Ectodermal cell (in vitro differentiated cells): ENCODE data around the gene C9.
"Not testable (repeated sequence)": the region's sequence is repeated elsewhere in the genome, so short reads cannot be mapped to it uniquely, and the experiment has no call there.

Experiments used
- H3K27ac ChIP-seq: 2 replicates; pipeline ENCODE4 v1.7.0; 2013; ENCODE audit warnings: mild to moderate bottlenecking, low read depth, low read length; ENCODE audit not compliant: insufficient read depth, poor library complexity, severe bottlenecking
- H3K27me3 ChIP-seq: 2 replicates; pipeline ENCODE4 v1.7.0; 2013; ENCODE audit warnings: mild to moderate bottlenecking, low read length; ENCODE audit not compliant: insufficient read depth, control insufficient read depth, poor library complexity, severe bottlenecking
- H3K36me3 ChIP-seq: one replicate; pipeline ENCODE4 v1.7.0; 2013; ENCODE audit warnings: low read length; ENCODE audit not compliant: control insufficient read depth, insufficient read depth
- H3K4me1 ChIP-seq: one replicate; pipeline ENCODE4 v1.7.0; 2013; ENCODE audit warnings: low read length; ENCODE audit not compliant: control insufficient read depth, insufficient read depth
- H3K4me3 ChIP-seq: 2 replicates; pipeline ENCODE4 v1.7.0; 2013; ENCODE audit warnings: low read depth, low read length, control low read depth; ENCODE audit not compliant: insufficient read depth
- H3K9me3 ChIP-seq: 2 replicates; pipeline ENCODE4 v1.7.0; 2013; ENCODE audit warnings: mild to moderate bottlenecking, low read length, moderate library complexity; ENCODE audit not compliant: control insufficient read depth
- WGBS, 2 experiments: methylation state at CpG; one replicate each; pipeline ENCODE4 v1.1.7; 2013; ENCODE audit warnings: missing lambda C conversion rate in 2 of 2; 5-methylcytosine and 5-hydroxymethylcytosine counted together

Gene C9

DNA sequence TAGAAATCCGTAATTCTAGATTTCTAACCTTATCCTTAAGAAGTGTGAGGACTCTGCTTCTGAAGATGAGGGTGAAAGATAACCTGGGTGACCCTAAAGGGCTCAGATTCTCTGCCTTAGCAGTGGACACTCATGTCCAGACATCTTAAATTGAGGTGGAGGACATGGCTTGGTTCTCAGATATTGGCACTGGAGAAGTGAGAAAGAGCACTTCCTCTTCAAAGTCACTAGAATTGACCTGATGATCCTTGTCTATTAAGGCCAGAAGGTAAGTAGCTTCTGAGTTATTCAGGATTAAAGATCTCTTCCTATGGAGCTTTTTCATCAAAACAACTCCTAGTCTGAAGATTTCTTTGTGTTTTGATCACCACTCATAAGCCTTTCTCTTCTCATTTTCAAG is 54.8 kb downstream of the C9 start:
- H3K4me1 ChIP-seq = no peaks in the 10 kb centered on the region
- H3K4me3 ChIP-seq = no peak overlapping the region
- no peaks in the 10 kb centered on the region for H3K9me3 ChIP-seq
- no peaks in the 10 kb centered on the region for H3K36me3 ChIP-seq
- no peak overlapping the region for H3K27ac ChIP-seq
- 96% methylated on average over 1 of the region's 1 CpG; no CpG with 5 or more reads in 1 of the 2 experiments for WGBS, 2 experiments
- H3K27me3 ChIP-seq = no peaks in the 10 kb centered on the region

DNA sequence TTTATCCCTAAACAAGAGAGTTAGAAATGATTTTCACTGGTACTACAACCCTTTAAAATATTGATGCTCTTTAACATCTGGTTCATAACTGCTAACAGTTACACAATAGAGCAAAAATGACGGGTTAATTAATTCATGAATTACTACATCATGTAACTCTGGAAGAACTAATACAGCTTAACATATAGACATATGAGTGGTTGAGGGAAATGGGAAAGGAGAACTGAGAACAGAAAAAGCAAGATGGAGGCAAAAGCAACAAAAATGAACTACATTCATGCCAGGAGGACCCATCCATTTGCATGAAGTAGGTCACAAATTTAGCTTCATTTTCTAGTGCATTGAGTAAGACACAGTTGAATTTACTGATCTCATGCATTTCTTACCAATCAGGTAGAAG is 61.8 kb downstream of the C9 start:
- Histone ChIP-seq H3K9me3 (no peaks in the 10 kb centered on the region), H3K4me3 (no peak overlapping the region), H3K27me3 (no peaks in the 10 kb centered on the region), H3K4me1 (no peaks in the 10 kb centered on the region), H3K27ac (no peak overlapping the region), H3K36me3 (no peaks in the 10 kb centered on the region)
- WGBS, 2 experiments = 100% methylated on average over 1 of the region's 1 CpG; no CpG with 5 or more reads in 1 of the 2 experiments

DNA sequence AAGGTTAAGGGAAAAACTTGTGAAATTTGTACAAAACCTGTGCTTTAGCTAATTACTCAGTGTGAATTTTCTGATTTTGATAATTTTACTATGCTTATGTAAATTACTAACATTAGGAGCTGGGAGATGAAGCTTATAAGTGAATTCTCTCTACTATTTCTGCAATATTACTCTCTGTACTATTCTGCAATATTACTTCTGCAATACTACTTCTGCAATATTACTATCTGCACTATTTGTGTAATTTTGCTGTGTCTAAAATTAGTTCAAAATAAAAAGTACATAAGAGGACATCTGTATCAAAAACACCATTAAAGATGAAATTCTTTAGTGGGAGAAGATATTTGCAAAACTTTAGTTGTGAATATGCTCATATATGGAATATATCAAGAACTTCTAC is 62.9 kb downstream of the C9 start:
- H3K27ac ChIP-seq = no peak overlapping the region
- no peaks in the 10 kb centered on the region for H3K36me3 ChIP-seq
- H3K27me3 ChIP-seq = no peaks in the 10 kb centered on the region
- no peaks in the 10 kb centered on the region for H3K4me1 ChIP-seq
- H3K4me3 ChIP-seq = no peak overlapping the region
- H3K9me3 ChIP-seq = no peaks in the 10 kb centered on the region

DNA sequence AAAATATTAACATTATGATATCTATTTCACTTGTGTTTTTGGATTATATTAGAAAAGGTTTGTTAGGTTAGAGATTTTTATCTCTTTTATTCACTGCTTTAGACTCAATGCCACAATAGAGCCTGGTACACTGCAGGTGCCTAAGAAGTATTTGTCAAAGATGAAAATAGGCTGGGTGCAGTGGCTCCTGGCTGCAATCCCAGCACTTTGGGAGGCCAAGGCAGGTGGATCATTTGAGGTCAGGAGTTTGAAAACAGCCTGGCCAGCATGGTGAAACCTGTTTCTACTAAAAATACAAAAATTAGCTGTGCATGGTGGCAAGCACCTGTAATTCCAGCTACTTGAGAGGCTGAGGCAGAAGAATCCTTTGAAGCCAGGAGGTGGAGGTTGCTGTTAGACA is 64.3 kb downstream of the C9 start:
- Histone ChIP-seq H3K4me1 (no peaks in the 10 kb centered on the region), H3K36me3 (no peaks in the 10 kb centered on the region), H3K9me3 (no peaks in the 10 kb centered on the region), H3K27ac (no peak overlapping the region), H3K27me3 (no peaks in the 10 kb centered on the region), H3K4me3 (no peak overlapping the region)

DNA sequence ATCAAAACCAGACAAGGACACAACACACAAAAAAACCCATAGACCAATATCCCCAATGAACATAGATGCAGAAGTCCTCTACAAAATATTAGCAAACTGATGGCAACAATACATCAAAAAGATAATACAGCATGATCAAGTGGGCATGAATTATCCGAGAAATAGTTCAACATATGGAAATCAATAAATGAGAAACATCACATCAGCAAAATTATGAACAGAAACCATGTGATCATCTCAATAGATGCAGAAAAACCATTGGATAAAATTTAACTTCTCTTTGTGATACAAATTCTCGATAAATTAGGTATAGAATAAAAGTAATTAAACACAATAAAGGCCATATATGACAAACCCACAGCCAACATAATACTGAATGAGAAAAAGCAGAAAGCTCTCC is 69.6 kb downstream of the C9 start:
- H3K27ac ChIP-seq = no peak overlapping the region
- no peaks in the 10 kb centered on the region for H3K27me3 ChIP-seq
- no peak overlapping the region for H3K4me3 ChIP-seq
- H3K9me3 ChIP-seq = no peaks in the 10 kb centered on the region
- no peaks in the 10 kb centered on the region for H3K36me3 ChIP-seq
- H3K4me1 ChIP-seq = no peaks in the 10 kb centered on the region
- WGBS, 2 experiments = 90 to 93% methylated on average over 1 of the region's 2 CpGs

DNA sequence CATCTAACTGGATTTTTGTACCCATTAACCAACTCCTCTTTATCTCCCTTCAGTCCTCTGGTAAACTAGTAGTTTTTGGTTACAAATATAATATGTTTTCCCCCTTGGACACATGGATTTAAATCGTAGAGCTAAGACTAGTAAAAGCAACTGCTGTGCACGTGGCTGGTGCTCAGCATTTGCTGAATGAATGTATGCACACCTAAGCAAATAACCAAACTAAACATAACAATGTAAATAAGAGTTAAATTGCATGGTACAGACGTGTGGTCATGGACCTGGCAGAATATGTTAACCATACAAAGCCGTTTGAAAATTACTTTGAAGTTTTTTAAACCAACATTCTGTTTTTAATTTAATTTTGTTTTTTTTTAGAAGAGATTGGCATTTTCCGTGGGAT is 79.7 kb downstream of the C9 start:
- 79 to 92% methylated on average over 2 to 3 of the region's 5 CpGs for WGBS, 2 experiments
- no peaks in the 10 kb centered on the region for H3K36me3 ChIP-seq
- H3K4me1 ChIP-seq = no peaks in the 10 kb centered on the region
- H3K27ac ChIP-seq = no peak overlapping the region
- H3K27me3 ChIP-seq = no peaks in the 10 kb centered on the region
- no peak overlapping the region for H3K4me3 ChIP-seq
- H3K9me3 ChIP-seq = no peaks in the 10 kb centered on the region

DNA sequence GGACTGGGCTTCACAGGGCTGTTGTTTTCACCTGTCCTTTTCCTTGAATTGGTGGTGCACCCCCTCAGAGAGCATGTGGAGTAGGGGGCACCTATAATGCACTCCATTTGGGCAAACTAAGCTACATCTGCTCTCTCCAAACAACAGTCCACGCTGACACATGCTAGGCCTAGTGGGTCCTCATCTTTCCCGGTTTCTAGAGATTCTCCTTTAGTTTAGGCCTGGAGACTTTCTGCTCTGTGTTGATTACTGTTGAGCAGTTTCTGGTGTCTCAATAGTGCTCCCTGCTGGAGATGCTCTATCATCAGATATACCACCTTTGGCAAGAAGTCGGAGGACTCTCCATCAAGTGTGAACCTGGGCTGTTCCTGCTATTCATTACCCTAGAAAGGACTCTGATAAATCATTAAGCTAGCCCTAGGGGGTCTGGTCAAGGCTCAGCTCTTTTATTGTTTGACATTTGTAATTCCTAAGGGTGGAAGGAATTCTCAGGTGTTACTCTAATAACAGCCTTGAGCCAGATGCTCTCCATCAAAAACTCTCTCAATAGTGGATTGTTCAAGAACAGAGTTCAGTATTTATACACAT is 81.0 kb downstream of the C9 start:
- H3K9me3 ChIP-seq = no peaks in the 10 kb centered on the region
- no peaks in the 10 kb centered on the region for H3K27me3 ChIP-seq
- H3K36me3 ChIP-seq = no peaks in the 10 kb centered on the region
- H3K27ac ChIP-seq = no peak overlapping the region
- WGBS, 2 experiments = 43 to 44% methylated on average over 3 of the region's 3 CpGs
- no peak overlapping the region for H3K4me3 ChIP-seq
- no peaks in the 10 kb centered on the region for H3K4me1 ChIP-seq

DNA sequence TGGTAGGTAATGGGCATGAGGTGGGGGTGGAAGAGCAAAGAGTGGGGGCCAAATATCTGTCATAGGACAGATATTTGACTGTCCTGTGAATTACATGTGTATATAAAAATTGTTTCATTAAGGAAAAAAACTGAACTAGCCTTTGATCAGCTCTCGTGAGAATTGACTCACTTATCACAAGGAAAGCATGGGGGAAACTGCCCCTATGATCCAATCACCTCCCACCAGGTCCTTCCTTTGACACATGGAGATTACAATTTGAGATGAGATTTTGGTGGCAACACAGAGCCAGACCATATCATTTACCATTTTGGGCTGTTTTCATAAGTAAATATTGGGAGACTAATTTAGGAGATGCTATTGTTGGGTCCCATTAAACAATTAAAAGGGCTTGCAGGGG is 81.7 kb downstream of the C9 start:
- H3K27me3 ChIP-seq = no peaks in the 10 kb centered on the region
- no peak overlapping the region for H3K27ac ChIP-seq
- no peaks in the 10 kb centered on the region for H3K9me3 ChIP-seq
- no peak overlapping the region for H3K4me3 ChIP-seq
- no peaks in the 10 kb centered on the region for H3K4me1 ChIP-seq
- 88 to 92% methylated on average over 1 of the region's 1 CpG for WGBS, 2 experiments
- H3K36me3 ChIP-seq = no peaks in the 10 kb centered on the region

DNA sequence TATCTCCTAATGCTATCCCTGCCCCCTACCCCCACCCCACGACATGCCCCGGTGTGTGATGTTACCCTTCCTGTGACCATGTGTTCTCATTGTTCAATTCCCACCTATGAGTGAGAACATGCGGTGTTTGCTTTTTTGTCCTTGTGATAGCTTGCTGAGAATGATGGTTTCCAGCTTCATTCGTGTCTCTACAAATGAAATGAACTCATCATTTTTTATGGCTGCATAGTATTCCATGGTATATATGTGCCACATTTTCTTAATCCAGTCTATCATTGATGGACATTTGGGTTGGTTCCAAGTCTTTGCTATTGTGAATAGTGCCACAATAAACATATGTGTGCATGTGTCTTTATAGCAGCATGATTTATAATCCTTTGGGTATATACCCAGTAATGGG is 88.4 kb downstream of the C9 start:
- H3K4me1 ChIP-seq, H3K4me3 ChIP-seq, H3K27ac ChIP-seq, H3K27me3 ChIP-seq, H3K9me3 ChIP-seq, H3K36me3 ChIP-seq: not testable (repeated sequence)
- 88 to 89% methylated on average over 4 of the region's 4 CpGs for WGBS, 2 experiments

DNA sequence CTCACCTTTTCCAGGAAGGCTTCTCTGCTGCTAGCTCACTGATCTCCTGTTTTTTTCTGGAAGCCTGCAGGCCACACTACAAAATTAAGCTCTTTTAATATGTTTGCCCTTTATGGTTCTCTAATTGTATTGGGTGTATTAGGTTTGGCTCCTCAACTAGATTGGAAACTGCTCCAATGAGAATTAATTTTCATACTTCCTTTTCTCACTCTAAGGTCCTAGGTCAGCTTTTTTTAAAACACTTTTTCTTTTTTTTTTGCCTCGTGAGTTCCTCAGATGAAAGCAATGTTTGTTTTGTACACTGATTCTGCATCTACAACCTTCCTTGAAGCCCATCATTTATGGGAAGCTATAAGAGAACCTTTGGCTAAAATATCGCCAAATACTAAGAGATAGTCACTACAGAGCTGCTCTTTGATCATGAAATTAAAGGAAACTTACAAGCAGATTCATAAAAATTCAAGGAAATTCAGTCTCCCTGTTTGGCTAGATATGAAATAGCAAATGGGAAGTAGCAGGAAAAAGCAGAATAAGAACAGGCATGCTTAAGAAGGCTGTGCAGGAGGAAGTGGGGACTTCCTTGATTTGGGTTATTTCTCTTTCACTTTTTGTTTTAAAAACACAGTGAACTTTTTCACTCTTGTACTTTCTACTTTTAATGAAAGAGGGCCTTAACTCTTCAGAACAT is 89.8 kb downstream of the C9 start:
- WGBS, 2 experiments = 87 to 92% methylated on average over 1 to 2 of the region's 2 CpGs
- no peaks in the 10 kb centered on the region for H3K9me3 ChIP-seq
- H3K36me3 ChIP-seq = no peaks in the 10 kb centered on the region
- no peaks in the 10 kb centered on the region for H3K27me3 ChIP-seq
- H3K4me3 ChIP-seq = no peak overlapping the region
- H3K4me1 ChIP-seq = no peaks in the 10 kb centered on the region
- no peak overlapping the region for H3K27ac ChIP-seq
